Colonic mucosa (tissue), 4 donors: Measurements from ENCODE around the gene MYL11. TPM values are rescaled to one million over a fixed set of nuclear protein-coding genes. Genes with fewer than 3 reads are reported as not detected.

Experiments
- DNase-seq: peaks from one replicate; pipeline ENCODE4 v3.0.0-alpha.2; 2020
- H3K27ac ChIP-seq: fragments of 200-600 bp; one replicate; pipeline ENCODE4 v1.8.0; 2021
- H3K27me3 ChIP-seq: fragments of 200-600 bp; one replicate; pipeline ENCODE4 v1.8.0; 2021
- H3K36me3 ChIP-seq: fragments of 200-600 bp; one replicate; pipeline ENCODE4 v1.8.0; 2021
- H3K4me1 ChIP-seq: fragments of 200-600 bp; one replicate; pipeline ENCODE4 v1.8.0; 2021; ENCODE audit warnings: mild to moderate bottlenecking
- H3K4me3 ChIP-seq: fragments of 200-600 bp; one replicate; pipeline ENCODE4 v1.8.0; 2021
- H3K9ac ChIP-seq, 2 donors: one replicate each; pipeline ENCODE4 v1.7.0; 2013; ENCODE audit warnings: control low read depth in 2 of 2, low read depth in 2 of 2, low read length in 2 of 2
- H3K9me3 ChIP-seq: fragments of 200-600 bp; one replicate; pipeline ENCODE4 v1.8.0; 2021
- CTCF ChIP-seq: fragments of 200-600 bp; IDR thresholded peaks from one replicate; pipeline ENCODE4 v1.8.0; 2022; ENCODE audit warnings: antibody characterized with exemption, mild to moderate bottlenecking
- intact Hi-C: fragments of 100-400 bp; cut with DNase I; formaldehyde crosslinking; loops from one replicate; pipeline ENCODE4 v1.14.1; 2022
- total RNA-seq, 2 donors: library from RNA; stranded (reverse); fragmentation: NEBNext Ultra II Directional in 1 of 2; extraction: Animal tissue kit (Norgen Biotek cat#: 25700) in 1 of 2; gene quantifications; one replicate each; pipeline ENCODE4 v1.2.1, GENCODE V29; 2021
- donor health status: healthy.
- donor health status: DM: no; HTN: no; CAD: no.
- donor health status: DM: no; HTN: no; CAD: no.

MYL11 gene
- total RNA-seq, 2 donors from 2014 or later, result 1.1 to 2.2 TPM

GRCh38 chr16:30414159-30414558, 39.6 kb downstream of the MYL11 start:
- H3K27me3 ChIP-seq, result no peaks in the 10 kb centered on the region
- intact Hi-C loops, result loop anchor here (10.0 kb wide), 1 partner anchor 319 kb away; the partner anchor contains the start of genes TBX6 and YPEL3
- TF ChIP-seq CTCF, result no peak
- H3K9me3 ChIP-seq, result no peaks in the 10 kb centered on the region
- H3K4me3 ChIP-seq, result no peak overlapping the region
- H3K4me1 ChIP-seq, result peaks cover 3% of the 10 kb centered on the region
- no peak overlapping the region for H3K9ac ChIP-seq
- H3K27ac ChIP-seq, result no peak overlapping the region
- DNase-seq, result no peak
- H3K36me3 ChIP-seq, result no peaks in the 10 kb centered on the region

GRCh38 chr16:30416047-30416603, 41.5 kb downstream of the MYL11 start:
- peaks cover 3% of the 10 kb centered on the region for H3K4me1 ChIP-seq
- no peak overlapping the region for H3K9ac ChIP-seq
- H3K27me3 ChIP-seq, result no peaks in the 10 kb centered on the region
- H3K4me3 ChIP-seq, result no peak overlapping the region
- TF ChIP-seq CTCF, result no peak
- no peaks in the 10 kb centered on the region for H3K9me3 ChIP-seq
- no peak for DNase-seq
- no peaks in the 10 kb centered on the region for H3K36me3 ChIP-seq
- no peak overlapping the region for H3K27ac ChIP-seq
- intact Hi-C loops, result loop anchor here (10.0 kb wide), 1 partner anchor 321 kb away; the partner anchor contains the start of genes TBX6 and YPEL3

GRCh38 chr16:30416624-30417528, 42.3 kb downstream of the MYL11 start:
- H3K36me3 ChIP-seq, result no peaks in the 10 kb centered on the region
- no peak for TF ChIP-seq CTCF
- peak overlapping the region; percentile 71 for H3K27ac ChIP-seq
- H3K9ac ChIP-seq, result peak overlapping the region; percentile 51 to 84
- peaks cover 3% of the 10 kb centered on the region for H3K4me1 ChIP-seq
- H3K4me3 ChIP-seq, result peak overlapping the region; percentile 52
- intact Hi-C loops, result loop anchor here (10.0 kb wide), 1 partner anchor 322 kb away; the partner anchor contains the start of genes TBX6 and YPEL3
- no peaks in the 10 kb centered on the region for H3K27me3 ChIP-seq
- H3K9me3 ChIP-seq, result no peaks in the 10 kb centered on the region
- no peak for DNase-seq

- peak overlapping the region; percentile 81 to 84 for H3K9ac ChIP-seq
Measured at GRCh38 chr16:30417529-30418349, 43.1 kb downstream of the MYL11 start.

More at GRCh38 chr16:30417529-30418349, 43.1 kb downstream of the MYL11 start:
- TF ChIP-seq CTCF, result no peak
- intact Hi-C loops, result loop anchor here (10.0 kb wide), 1 partner anchor 323 kb away; the partner anchor contains the start of genes TBX6 and YPEL3
- H3K27ac ChIP-seq, result peak overlapping the region; percentile 71
- H3K27me3 ChIP-seq, result no peaks in the 10 kb centered on the region
- no peaks in the 10 kb centered on the region for H3K36me3 ChIP-seq
- H3K9me3 ChIP-seq, result no peaks in the 10 kb centered on the region
- H3K4me3 ChIP-seq, result peak overlapping the region; percentile 52
- H3K4me1 ChIP-seq, result peaks cover 3% of the 10 kb centered on the region
- peak; percentile 87 for DNase-seq
